Epithelial cell of proximal tubule (primary cell): ENCODE data around the gene ZMYM2. TPM values are rescaled to one million over a fixed set of nuclear protein-coding genes. Genes with fewer than 3 reads are reported as not detected.

Experiments used
- DNase-seq: peaks from one replicate; pipeline ENCODE4 v3.0.0-alpha.2; 2011; ENCODE audit warnings: low read depth
- H3K4me3 ChIP-seq: 2 replicates; pipeline ENCODE4 v1.5.1; 2011; ENCODE audit warnings: low read depth, mild to moderate bottlenecking, low read length
- total RNA-seq: library from RNA; depleted of rRNA; stranded (reverse); fragments of >200 nt; gene quantifications from 2 replicates; pipeline ENCODE4 v1.2.3, GENCODE V29; 2015
- TF ChIP-seq, protein P1 (sequence below): conservative IDR thresholded peaks from 2 replicates; pipeline ENCODE4 v1.5.1; 2012; ENCODE audit warnings: low read depth, mild to moderate bottlenecking, low read length

Gene ZMYM2
- total RNA-seq, 1 donor from 2014 or later = 27.9 TPM

DNA sequence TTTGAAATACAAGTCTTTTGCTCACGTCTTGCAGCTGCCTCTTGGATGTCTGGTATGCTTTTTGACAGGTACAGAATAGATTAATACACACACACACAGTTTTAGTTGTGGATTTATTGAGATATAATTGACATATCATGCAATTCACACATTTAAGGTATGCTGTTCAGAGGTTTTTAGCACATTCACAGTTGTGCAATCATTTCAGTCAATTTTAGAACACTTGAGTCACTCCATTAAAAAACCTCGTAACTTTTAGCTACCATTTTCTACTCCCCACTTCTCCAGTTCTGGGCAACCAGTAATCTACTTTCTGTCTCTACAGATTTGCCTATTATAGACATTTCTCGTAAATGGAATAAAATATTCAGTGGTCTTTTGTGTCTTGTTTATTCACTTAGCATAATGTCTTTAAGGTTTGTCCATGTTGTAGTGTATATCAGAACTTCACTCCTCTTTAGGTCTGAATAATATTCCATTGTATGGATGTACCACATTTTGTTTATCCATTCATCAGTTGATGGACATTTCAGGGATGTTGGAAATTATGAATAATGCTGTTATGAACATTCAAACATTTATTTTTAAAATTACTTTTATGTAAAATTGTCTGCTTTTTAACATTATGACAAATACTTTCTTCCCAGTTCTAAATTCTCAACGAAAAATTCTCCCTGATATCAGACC, 2.5 kb upstream of the ZMYM2 start:
- DNase-seq = no peak
- TF ChIP-seq, protein P1, sequence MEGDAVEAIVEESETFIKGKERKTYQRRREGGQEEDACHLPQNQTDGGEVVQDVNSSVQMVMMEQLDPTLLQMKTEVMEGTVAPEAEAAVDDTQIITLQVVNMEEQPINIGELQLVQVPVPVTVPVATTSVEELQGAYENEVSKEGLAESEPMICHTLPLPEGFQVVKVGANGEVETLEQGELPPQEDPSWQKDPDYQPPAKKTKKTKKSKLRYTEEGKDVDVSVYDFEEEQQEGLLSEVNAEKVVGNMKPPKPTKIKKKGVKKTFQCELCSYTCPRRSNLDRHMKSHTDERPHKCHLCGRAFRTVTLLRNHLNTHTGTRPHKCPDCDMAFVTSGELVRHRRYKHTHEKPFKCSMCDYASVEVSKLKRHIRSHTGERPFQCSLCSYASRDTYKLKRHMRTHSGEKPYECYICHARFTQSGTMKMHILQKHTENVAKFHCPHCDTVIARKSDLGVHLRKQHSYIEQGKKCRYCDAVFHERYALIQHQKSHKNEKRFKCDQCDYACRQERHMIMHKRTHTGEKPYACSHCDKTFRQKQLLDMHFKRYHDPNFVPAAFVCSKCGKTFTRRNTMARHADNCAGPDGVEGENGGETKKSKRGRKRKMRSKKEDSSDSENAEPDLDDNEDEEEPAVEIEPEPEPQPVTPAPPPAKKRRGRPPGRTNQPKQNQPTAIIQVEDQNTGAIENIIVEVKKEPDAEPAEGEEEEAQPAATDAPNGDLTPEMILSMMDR = no peak
- H3K4me3 ChIP-seq = no peak overlapping the region

DNA sequence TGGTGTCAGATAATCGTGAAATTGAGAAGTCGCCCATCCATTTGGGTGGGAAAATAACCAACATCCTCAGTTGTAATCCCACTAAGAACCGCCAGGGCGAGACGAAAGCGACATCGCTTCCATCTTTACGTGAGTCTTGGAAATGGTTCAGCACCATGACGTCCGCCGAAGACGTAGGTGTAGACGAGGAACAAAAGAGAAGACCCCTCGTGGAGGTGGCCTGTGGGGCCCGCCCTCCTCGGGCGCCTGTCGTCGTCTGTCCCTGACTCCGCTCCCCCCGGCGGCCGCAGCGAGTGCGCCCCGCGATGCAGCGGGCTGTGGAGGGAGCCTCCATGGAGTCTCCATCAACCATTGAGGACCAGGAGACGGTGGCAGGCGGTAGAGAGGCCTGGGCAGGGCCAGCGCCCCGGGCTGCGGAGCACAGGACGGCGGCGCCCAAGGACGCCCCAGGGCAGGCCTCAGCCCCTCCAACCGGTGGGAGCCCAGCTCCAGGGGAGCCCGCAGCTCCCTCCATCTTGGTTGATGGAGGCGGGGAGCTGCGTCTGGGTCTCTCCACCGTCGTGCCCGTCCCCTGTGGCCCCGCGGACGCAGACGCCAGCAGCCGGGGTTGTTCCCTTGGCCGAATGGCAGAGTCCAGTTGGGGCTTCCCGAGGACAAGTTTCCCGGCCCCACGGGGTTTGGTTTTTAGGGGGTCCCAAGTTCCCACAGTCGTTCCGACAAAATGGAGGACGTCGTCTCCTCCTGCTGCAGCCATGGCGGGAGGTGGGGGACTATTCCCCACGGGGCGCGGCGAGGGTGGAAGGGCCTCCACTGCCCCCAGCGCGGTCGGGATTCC, 990 bp upstream of the ZMYM2 start:
- H3K4me3 ChIP-seq = peak overlapping the region; percentile 65
- TF ChIP-seq, protein P1 = peak; percentile 65
- no peak for DNase-seq

DNA sequence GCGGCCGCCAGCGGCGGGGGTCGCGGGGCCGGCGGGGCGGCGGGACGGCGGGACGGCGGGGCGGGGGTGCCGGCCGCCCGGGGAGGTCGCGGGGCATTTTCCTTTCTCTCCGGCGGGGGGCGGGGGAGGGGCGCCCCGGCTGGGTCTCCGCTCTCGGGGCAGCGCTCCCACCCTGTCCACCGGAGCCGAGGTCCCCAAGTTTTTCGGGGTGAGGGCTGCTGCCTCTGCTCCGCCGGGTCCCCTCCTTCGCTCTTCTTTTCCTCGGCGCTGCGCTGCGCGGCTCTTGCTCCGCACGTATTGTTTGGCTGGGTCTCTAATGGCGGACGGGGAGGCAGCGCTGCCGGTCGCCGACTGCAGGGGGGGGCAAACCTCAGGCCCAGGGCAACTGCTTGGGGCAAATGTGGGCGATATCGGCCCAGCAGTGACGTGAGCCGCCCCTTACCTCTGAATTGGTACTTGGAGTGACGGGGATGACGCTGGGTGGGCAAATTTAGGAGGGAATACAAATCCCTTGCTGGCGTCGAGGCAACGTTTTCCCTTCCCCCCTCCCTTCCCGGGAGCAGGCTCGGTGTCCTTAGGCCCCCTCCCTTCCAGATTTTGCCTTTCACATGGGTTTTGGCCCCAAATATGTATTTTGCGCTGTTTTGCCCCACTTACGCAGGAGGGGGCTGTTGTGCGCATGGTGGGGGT, 759 bp downstream of the ZMYM2 start:
- DNase-seq = no peak
- peak overlapping the region; percentile 80 for H3K4me3 ChIP-seq
- TF ChIP-seq, protein P1 = peak; percentile 3

DNA sequence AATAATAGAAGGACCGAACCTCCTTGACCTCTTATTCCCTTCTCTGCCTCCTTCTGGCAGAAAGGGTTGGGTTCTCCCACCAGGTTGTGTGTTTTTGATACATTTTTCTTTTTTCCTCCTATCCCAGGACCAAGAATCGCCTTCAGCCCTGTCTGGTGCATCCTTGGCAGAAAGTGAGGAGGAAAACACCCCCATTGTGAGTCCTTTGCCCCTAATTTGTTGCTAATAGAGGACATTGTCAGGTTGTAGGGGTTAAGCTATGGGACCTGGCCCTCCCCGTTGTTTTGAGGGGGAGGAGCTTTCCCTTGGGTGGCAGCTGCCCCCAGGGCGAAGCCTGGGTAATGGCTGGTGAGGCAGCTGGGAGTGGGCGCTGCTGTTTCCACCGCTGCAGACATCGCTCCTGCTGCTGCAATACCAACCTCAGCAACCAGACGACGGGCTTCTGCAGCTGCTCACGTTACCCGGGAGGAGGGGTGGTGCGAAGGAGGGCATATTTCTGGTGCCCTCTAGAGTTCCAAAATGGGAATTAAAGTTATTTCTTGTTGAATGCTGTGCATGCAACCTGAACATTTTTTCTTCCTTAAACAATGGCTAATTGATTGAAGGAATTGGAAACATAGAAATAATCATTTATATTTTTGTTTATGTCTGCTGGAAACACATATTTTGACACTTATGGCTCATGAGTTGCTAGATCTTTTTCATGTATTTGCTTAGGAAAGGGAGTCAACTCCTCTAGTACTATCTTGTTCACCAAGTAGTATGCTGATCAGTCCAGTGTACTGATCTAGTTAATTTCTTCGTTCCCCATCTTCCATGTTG, 1.5 kb downstream of the ZMYM2 start:
- DNase-seq = peak; percentile 48
- peak overlapping the region; percentile 80 for H3K4me3 ChIP-seq
- TF ChIP-seq, protein P1 = peak; percentile 79

DNA sequence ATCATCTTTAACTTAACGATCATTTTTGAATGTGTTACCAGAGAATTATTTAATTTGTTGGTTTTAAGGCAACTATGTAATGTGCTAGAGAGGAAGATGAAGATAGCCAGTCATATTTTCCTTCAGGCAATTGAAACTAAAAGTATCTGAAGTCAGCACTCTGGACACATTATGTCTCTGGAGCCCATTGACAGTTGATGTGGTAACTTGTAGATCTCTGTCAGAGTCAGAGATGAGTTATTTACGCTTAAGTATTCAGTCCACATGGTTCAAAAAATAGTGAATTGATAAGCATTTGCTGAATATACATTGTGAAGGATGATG, 2.1 kb downstream of the ZMYM2 start:
- no peak for DNase-seq
- TF ChIP-seq, protein P1 = no peak
- H3K4me3 ChIP-seq = peak overlapping the region; percentile 80

DNA sequence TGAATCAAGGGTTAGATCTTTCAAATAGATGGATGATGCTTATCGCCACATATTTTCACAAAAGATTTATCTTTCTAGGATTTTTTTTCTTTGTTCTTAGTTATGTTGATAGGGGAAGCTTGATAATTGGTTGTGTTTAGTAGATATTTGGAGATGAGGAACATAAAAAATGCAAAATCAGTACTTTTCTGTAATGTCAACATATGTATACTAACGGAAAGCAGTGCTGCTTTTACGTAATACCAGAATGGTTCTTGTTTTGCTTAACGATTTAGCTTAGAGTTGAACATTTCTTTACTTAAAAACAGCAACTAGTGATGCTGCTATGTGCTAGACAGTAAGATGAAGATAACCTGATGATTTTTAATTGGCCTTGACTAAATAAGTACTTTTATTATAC, 3.0 kb downstream of the ZMYM2 start:
- no peak for DNase-seq
- peak overlapping the region; percentile 80 for H3K4me3 ChIP-seq
- TF ChIP-seq, protein P1 = no peak
